ENCODE results near the gene GRK1. TPM values are rescaled to one million over a fixed set of nuclear protein-coding genes. Genes with fewer than 3 reads are reported as not detected.

The GRK1 gene
- polyA plus RNA-seq, 3 donors = not detected

- no peak within 1 kb of the TSS for H3K27ac ChIP-seq (ENCODE audit: low read depth, low read length)
- 76 to 88% (median 84%) methylated on average over 40 to 47 of the region's 47 CpGs for WGBS, 3 donors
These were observed 8.9 kb upstream of the GRK1 start, which contains the start of gene ATP4B for GRCh38 chr13:113657851-113658741. Gene ATP4B (minus strand): TSS chr13:113658198. CDS start chr13:113658144, 54 bp downstream.

- H3K27ac ChIP-seq (ENCODE audit: low read depth, low read length) = no peak overlapping the region
- 77 to 82% (median 81%) methylated on average over 13 to 14 of the region's 14 CpGs for WGBS, 3 donors
These were observed 8.2 kb upstream of the GRK1 start for GRCh38 chr13:113658836-113659235.

- 92 to 96% (median 93%) methylated on average over 8 of the region's 8 CpGs for WGBS, 3 donors
- no peak overlapping the region for H3K27ac ChIP-seq (ENCODE audit: low read depth, low read length)
These were observed 7.7 kb upstream of the GRK1 start for GRCh38 chr13:113659337-113659736.

GRCh38 chr13:113660066-113660465 lies 7.0 kb upstream of the GRK1 start:
- H3K27ac ChIP-seq (ENCODE audit: low read depth, low read length) = no peak overlapping the region
- 76 to 90% (median 89%) methylated on average over 3 of the region's 3 CpGs for WGBS, 3 donors

GRCh38 chr13:113661509-113661908 lies 5.5 kb upstream of the GRK1 start:
- no peak overlapping the region for H3K27ac ChIP-seq (ENCODE audit: low read depth, low read length)
- WGBS, 3 donors = 69 to 89% (median 84%) methylated on average over 2 of the region's 2 CpGs

- no peak overlapping the region for H3K27ac ChIP-seq (ENCODE audit: low read depth, low read length)
- WGBS, 3 donors = 66 to 77% (median 72%) methylated on average over 15 of the region's 15 CpGs
These were observed 3.1 kb upstream of the GRK1 start for GRCh38 chr13:113663934-113664333.

GRCh38 chr13:113664751-113665596 lies 2.0 kb upstream of the GRK1 start:
- WGBS, 3 donors = 21 to 66% (median 62%) methylated on average over 21 of the region's 21 CpGs
- no peak overlapping the region for H3K27ac ChIP-seq (ENCODE audit: low read depth, low read length)

- H3K27ac ChIP-seq (ENCODE audit: low read depth, low read length) = no peak overlapping the region
- WGBS, 3 donors = 88 to 94% (median 94%) methylated on average over 3 of the region's 3 CpGs
These were observed 1.3 kb upstream of the GRK1 start for GRCh38 chr13:113665597-113666328.

- 90 to 93% (median 90%) methylated on average over 2 of the region's 2 CpGs for WGBS, 3 donors
- H3K27ac ChIP-seq (ENCODE audit: low read depth, low read length) = no peak overlapping the region
These were observed 719 bp upstream of the GRK1 start for GRCh38 chr13:113666329-113666670.

- WGBS, 3 donors = 89 to 93% (median 90%) methylated on average over 29 of the region's 29 CpGs
- no peak overlapping the region for H3K27ac ChIP-seq (ENCODE audit: low read depth, low read length)
These were observed 912 bp downstream of the GRK1 start for GRCh38 chr13:113667771-113668490.

- H3K27ac ChIP-seq (ENCODE audit: low read depth, low read length) = no peak overlapping the region
- WGBS, 3 donors = 65 to 71% (median 66%) methylated on average over 24 of the region's 24 CpGs
These were observed 1.5 kb downstream of the GRK1 start for GRCh38 chr13:113668491-113668971.

- 80 to 82% (median 80%) methylated on average over 13 of the region's 13 CpGs for WGBS, 3 donors
- no peak overlapping the region for H3K27ac ChIP-seq (ENCODE audit: low read depth, low read length)
These were observed 2.3 kb downstream of the GRK1 start for GRCh38 chr13:113669231-113669754.

- no peak overlapping the region for H3K27ac ChIP-seq (ENCODE audit: low read depth, low read length)
- WGBS, 3 donors = 85 to 88% (median 85%) methylated on average over 18 to 21 of the region's 21 CpGs
These were observed 2.8 kb downstream of the GRK1 start for GRCh38 chr13:113669755-113670341.

GRCh38 chr13:113670541-113670940 lies 3.5 kb downstream of the GRK1 start:
- WGBS, 3 donors = 90 to 93% (median 90%) methylated on average over 14 to 19 of the region's 19 CpGs
- no peak overlapping the region for H3K27ac ChIP-seq (ENCODE audit: low read depth, low read length)

GRCh38 chr13:113671066-113672001 lies 4.3 kb downstream of the GRK1 start:
- H3K27ac ChIP-seq (ENCODE audit: low read depth, low read length) = no peak overlapping the region
- 90 to 94% (median 93%) methylated on average over 52 to 54 of the region's 54 CpGs for WGBS, 3 donors

GRCh38 chr13:113672002-113672651 lies 5.1 kb downstream of the GRK1 start:
- 86 to 90% (median 89%) methylated on average over 18 of the region's 18 CpGs for WGBS, 3 donors
- no peak overlapping the region for H3K27ac ChIP-seq (ENCODE audit: low read depth, low read length)
